ENCODE data around the gene POU2F1.

Gene POU2F1

DNA sequence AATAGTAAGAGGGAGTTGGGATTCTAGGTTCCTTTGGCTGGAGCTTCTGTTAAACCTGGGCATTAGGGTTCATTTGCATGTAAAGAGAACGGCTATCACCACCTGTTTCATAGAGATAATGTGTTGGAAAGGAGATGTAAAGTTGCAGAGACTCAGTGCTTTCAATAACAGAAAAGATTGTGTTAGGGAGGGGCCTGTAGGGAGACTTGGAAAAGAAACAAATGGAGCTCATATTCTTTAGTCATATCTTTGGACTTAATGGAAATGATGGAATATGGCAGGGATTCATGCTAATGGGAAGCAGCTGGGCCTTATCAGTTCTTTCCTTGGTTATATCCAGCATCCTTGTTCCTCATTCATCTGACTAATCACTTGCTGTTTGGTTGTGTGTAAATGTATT, 152.7 kb downstream of the POU2F1 start:
- Mint-ChIP-seq H3K27ac (no peak overlapping the region), H3K4me1 (peaks cover 3% of the 10 kb centered on the region), H3K27me3 (no peaks in the 10 kb centered on the region), H3K9me3 (no peaks in the 10 kb centered on the region), H3K4me3 (no peak overlapping the region), H3K36me3 (peaks cover 35% of the 10 kb centered on the region)
- ATAC-seq (ENCODE audit: low read depth) (no peak), DNase-seq (ENCODE audit: low spot score in 2 of 2) (no peak)

GRCh38 chr1:167373986-167374385, 153.3 kb downstream of the POU2F1 start:
- DNase-seq (ENCODE audit: low spot score in 2 of 2) (no peak), ATAC-seq (ENCODE audit: low read depth) (no peak)
- no peaks in the 10 kb centered on the region for H3K27me3 Mint-ChIP-seq
- no peak overlapping the region for H3K27ac Mint-ChIP-seq
- H3K4me3 Mint-ChIP-seq, result no peak overlapping the region
- H3K4me1 Mint-ChIP-seq, result peaks cover 3% of the 10 kb centered on the region
- no peaks in the 10 kb centered on the region for H3K9me3 Mint-ChIP-seq
- peaks cover 32% of the 10 kb centered on the region for H3K36me3 Mint-ChIP-seq

DNA sequence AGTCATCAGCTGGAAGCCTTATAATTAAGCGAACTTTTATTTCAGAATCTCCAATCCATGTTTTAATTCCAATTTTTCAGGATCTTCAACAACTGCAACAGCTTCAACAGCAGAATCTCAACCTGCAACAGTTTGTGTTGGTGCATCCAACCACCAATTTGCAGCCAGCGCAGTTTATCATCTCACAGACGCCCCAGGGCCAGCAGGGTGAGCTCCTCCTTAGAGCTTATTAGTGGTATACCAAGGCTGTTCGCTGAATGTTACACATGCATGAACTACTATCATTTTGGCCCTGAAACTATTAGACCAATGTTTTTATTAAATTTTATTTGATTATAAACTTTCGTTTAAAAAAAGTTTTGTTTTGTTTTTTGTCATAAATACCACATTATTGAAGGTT, 155.3 kb downstream of the POU2F1 start:
- H3K9me3 Mint-ChIP-seq, result no peaks in the 10 kb centered on the region
- no peak overlapping the region for H3K27ac Mint-ChIP-seq
- no peak overlapping the region for H3K4me3 Mint-ChIP-seq
- no peak for DNase-seq (ENCODE audit: low spot score in 2 of 2)
- no peaks in the 10 kb centered on the region for H3K27me3 Mint-ChIP-seq
- ATAC-seq (ENCODE audit: low read depth), result no peak
- H3K4me1 Mint-ChIP-seq, result peaks cover under 1% of the 10 kb centered on the region
- H3K36me3 Mint-ChIP-seq, result peaks cover 32% of the 10 kb centered on the region

- H3K36me3 Mint-ChIP-seq, result peaks cover 28% of the 10 kb centered on the region
These were observed 166.7 kb downstream of the POU2F1 start for GRCh38 chr1:167387251-167387910.

DNA sequence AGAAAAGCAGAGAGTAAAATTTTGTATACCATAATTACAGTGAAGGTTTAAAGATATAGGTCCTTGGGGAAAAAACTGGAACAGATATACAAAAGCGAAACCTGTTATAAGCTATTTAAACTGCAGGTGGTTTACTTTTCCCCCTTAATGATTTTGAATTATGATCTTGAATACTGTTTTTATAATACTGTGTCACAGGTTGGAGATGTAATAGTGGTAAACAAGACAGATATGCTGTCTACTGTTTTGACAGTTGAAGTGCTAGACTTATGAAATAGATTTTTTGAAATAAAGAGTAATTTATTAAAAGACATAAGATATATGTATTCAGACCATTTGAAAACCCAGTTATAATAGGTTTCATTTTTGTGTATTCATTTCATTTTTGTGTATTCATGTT, 168.3 kb downstream of the POU2F1 start:
- ATAC-seq (ENCODE audit: low read depth), result no peak
- H3K27me3 Mint-ChIP-seq, result no peaks in the 10 kb centered on the region
- H3K4me3 Mint-ChIP-seq, result no peak overlapping the region
- H3K27ac Mint-ChIP-seq, result no peak overlapping the region
- H3K9me3 Mint-ChIP-seq, result no peaks in the 10 kb centered on the region
- DNase-seq (ENCODE audit: low spot score in 2 of 2), result no peak
- peaks cover 28% of the 10 kb centered on the region for H3K36me3 Mint-ChIP-seq
- H3K4me1 Mint-ChIP-seq, result no peaks in the 10 kb centered on the region

More at GRCh38 chr1:167387251-167387910, 166.7 kb downstream of the POU2F1 start:
- DNase-seq (ENCODE audit: low spot score in 2 of 2) (no peak), ATAC-seq (ENCODE audit: low read depth) (no peak)
- Mint-ChIP-seq H3K4me1 (no peaks in the 10 kb centered on the region), H3K4me3 (no peak overlapping the region), H3K27me3 (no peaks in the 10 kb centered on the region), H3K9me3 (no peaks in the 10 kb centered on the region), H3K27ac (no peak overlapping the region)

- Mint-ChIP-seq H3K4me3 (no peak overlapping the region), H3K9me3 (no peaks in the 10 kb centered on the region), H3K27me3 (no peaks in the 10 kb centered on the region), H3K27ac (no peak overlapping the region), H3K4me1 (no peaks in the 10 kb centered on the region), H3K36me3 (peaks cover 18% of the 10 kb centered on the region)
- no peak for ATAC-seq (ENCODE audit: low read depth)
- no peak for DNase-seq (ENCODE audit: low spot score in 2 of 2)
These were observed 171.6 kb downstream of the POU2F1 start for GRCh38 chr1:167392200-167392696.

DNA sequence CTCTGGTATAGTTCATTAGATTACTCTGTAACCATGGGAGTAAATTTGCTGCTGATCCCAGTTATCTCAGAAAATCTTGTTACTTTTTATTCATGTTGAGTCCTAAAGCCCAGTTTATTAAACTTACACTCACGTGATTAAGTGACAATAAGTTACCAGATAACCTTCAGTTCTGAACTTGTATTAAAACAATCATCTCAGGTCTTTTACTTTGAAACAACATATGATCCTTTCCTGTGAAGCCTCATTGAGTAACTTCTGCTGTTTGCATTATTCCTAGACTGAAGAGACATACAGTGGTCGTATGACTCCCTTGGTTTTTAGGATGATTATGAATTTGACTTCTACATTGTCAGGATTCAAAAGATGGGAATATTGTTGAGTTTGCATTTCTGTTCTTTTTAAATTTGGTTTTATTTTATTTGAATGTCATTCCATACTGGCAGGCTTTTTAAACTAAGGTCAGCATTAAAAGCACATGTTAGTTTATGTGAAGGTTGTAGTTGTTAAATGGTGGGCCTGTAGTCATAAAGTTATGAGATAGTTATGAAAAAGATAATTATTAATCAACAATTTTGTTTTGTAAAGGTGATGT, 179.8 kb downstream of the POU2F1 start:
- H3K4me3 Mint-ChIP-seq, result no peak overlapping the region
- H3K27ac Mint-ChIP-seq, result peak overlapping the region; percentile 33
- no peak for DNase-seq (ENCODE audit: low spot score in 2 of 2)
- no peak for ATAC-seq (ENCODE audit: low read depth)
- H3K4me1 Mint-ChIP-seq, result peaks cover 4% of the 10 kb centered on the region
- H3K27me3 Mint-ChIP-seq, result no peaks in the 10 kb centered on the region
- H3K36me3 Mint-ChIP-seq, result peaks cover 42% of the 10 kb centered on the region
- no peaks in the 10 kb centered on the region for H3K9me3 Mint-ChIP-seq

DNA sequence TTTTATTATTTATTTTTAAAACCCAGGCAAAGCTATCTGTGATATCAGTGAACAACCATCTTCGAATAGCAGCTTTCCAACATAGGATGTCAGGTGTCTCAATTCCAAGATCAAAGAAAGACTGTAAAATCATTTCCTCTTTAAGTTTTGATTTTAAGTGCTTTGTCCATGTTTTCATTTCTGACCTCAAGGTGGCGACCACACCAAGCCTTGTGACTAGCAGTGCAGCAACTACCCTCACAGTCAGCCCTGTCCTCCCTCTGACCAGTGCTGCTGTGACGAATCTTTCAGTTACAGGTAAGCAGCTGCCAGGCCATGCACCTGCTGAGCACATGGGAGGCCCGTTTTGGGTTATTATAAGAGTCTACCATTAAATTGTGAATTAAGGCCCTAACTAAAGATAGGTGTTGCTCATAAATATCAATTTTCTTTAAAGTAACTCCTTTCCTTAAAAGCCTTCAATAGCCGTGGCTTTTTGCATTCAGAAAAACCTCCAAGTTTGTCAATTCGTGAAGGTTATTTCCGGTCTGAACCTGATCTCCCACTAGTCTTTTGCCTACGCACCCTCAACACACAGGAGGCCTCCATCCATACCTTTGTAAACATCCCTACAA, 180.7 kb downstream of the POU2F1 start:
- peak; percentile 45 to 54 for DNase-seq (ENCODE audit: low spot score in 2 of 2)
- peak; percentile 82 for ATAC-seq (ENCODE audit: low read depth)
- H3K27me3 Mint-ChIP-seq, result no peaks in the 10 kb centered on the region
- H3K36me3 Mint-ChIP-seq, result peaks cover 46% of the 10 kb centered on the region
- H3K9me3 Mint-ChIP-seq, result no peaks in the 10 kb centered on the region
- no peak overlapping the region for H3K4me3 Mint-ChIP-seq
- no peak overlapping the region for H3K27ac Mint-ChIP-seq
- H3K4me1 Mint-ChIP-seq, result peaks cover 4% of the 10 kb centered on the region

DNA sequence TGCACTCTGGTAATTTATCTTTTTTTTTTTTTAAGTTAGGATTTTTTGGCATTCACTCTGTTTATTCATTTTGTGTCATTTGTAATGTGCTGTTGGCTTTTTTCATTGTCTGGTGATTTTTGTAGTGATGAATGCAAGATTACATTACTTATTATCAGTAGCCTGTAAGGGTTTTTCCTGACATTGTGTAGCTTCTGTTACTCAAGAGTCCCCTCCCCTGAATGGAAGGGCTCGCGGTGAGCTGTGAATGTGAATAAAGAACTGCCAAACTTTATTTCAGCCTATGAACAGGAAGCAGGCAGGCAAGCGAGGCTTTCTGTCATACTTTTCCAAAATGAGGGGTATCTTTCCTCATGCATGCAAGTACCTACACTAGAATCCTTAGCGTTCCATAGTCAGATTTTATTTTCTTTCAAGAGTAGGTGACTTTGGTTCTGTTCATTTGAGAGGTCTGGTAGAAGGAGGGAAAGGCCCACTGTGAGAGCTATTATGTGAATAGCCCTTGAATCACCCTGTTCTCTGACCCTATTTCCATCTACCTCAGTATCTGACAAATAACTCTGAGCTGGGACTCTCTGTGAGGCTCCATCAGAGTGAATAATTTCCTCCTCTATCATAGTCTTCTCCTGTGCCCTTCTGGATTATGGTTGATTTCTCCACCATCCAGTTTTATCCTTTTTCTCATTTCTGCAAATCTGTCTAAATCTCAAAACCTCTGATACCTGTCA, 183.6 kb downstream of the POU2F1 start:
- no peak for DNase-seq (ENCODE audit: low spot score in 2 of 2)
- ATAC-seq (ENCODE audit: low read depth), result no peak
- Mint-ChIP-seq H3K4me1 (peaks cover 4% of the 10 kb centered on the region), H3K36me3 (peaks cover 37% of the 10 kb centered on the region), H3K27me3 (no peaks in the 10 kb centered on the region), H3K4me3 (no peak overlapping the region), H3K27ac (no peak overlapping the region), H3K9me3 (no peaks in the 10 kb centered on the region)

- no peak for ATAC-seq (ENCODE audit: low read depth)
- DNase-seq (ENCODE audit: low spot score in 2 of 2), result no peak
- Mint-ChIP-seq H3K4me1 (peaks cover 4% of the 10 kb centered on the region), H3K27me3 (no peaks in the 10 kb centered on the region), H3K9me3 (no peaks in the 10 kb centered on the region), H3K27ac (no peak overlapping the region), H3K36me3 (peaks cover 39% of the 10 kb centered on the region), H3K4me3 (no peak overlapping the region)
These were observed 184.2 kb downstream of the POU2F1 start for GRCh38 chr1:167404908-167405307.

DNA sequence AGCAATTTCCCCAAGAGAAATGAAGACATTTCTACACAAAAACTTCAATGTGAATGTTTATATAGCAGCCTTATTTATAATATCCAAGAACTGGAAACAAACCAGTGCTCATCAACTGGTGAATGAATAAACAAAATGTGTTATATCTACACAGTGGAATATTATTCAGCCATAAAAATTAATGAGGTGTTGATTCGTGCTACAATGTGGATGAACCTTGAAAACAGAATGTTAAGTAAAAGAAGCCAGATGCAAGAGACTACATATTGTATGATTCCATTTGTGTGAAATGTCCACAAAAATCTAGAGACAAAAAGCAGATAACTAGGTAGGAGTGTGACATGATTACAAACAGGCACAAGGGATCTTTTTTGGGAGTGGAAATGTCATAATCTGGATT, 187.7 kb downstream of the POU2F1 start:
- no peak for DNase-seq (ENCODE audit: low spot score in 2 of 2)
- Mint-ChIP-seq H3K27me3 (no peaks in the 10 kb centered on the region), H3K36me3 (peaks cover 41% of the 10 kb centered on the region), H3K27ac (no peak overlapping the region), H3K9me3 (no peaks in the 10 kb centered on the region), H3K4me3 (no peak overlapping the region), H3K4me1 (peaks cover 13% of the 10 kb centered on the region)
- ATAC-seq (ENCODE audit: low read depth), result no peak

DNA sequence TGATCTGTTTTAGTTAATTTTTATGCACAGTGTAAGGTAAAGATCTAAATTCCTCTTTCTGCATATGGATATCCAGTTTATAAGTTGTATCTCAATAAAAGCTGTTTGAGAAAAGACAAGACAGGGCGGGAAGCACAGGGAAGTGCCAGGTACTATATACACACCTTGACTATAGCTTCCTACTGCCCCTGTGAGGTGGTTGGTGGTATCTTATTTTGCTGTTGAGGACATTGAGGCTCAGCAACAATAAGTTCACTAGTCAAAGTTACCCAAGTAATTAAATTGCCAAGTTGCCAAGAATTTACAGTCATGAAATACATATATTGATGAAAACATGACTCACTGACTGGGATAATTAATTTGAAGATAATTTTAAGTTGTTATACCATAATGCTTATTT, 188.5 kb downstream of the POU2F1 start:
- peaks cover 14% of the 10 kb centered on the region for H3K4me1 Mint-ChIP-seq
- no peak overlapping the region for H3K4me3 Mint-ChIP-seq
- no peaks in the 10 kb centered on the region for H3K9me3 Mint-ChIP-seq
- H3K27ac Mint-ChIP-seq, result no peak overlapping the region
- H3K27me3 Mint-ChIP-seq, result no peaks in the 10 kb centered on the region
- H3K36me3 Mint-ChIP-seq, result peaks cover 40% of the 10 kb centered on the region
- DNase-seq (ENCODE audit: low spot score in 2 of 2), result no peak
- ATAC-seq (ENCODE audit: low read depth), result peak; percentile 41

- DNase-seq (ENCODE audit: low spot score in 2 of 2) (no peak), ATAC-seq (ENCODE audit: low read depth) (no peak)
- H3K9me3 Mint-ChIP-seq, result no peaks in the 10 kb centered on the region
- peaks cover 15% of the 10 kb centered on the region for H3K4me1 Mint-ChIP-seq
- H3K27me3 Mint-ChIP-seq, result no peaks in the 10 kb centered on the region
- H3K4me3 Mint-ChIP-seq, result no peak overlapping the region
- peaks cover 31% of the 10 kb centered on the region for H3K36me3 Mint-ChIP-seq
- H3K27ac Mint-ChIP-seq, result no peak overlapping the region
These were observed 191.4 kb downstream of the POU2F1 start for GRCh38 chr1:167412072-167412471.

- ATAC-seq (ENCODE audit: low read depth), result peak; percentile 63
- Mint-ChIP-seq H3K36me3 (peaks cover 30% of the 10 kb centered on the region), H3K27ac (peak overlapping the region; percentile 80), H3K27me3 (no peaks in the 10 kb centered on the region), H3K4me1 (peaks cover 22% of the 10 kb centered on the region), H3K4me3 (no peak overlapping the region), H3K9me3 (no peaks in the 10 kb centered on the region)
- DNase-seq (ENCODE audit: low spot score in 2 of 2), result no peak
These were observed 192.2 kb downstream of the POU2F1 start for GRCh38 chr1:167412920-167413319.

All from memory B cell (primary cell).